HG03571 (cell line): ENCODE results near the gene THAP5.

Source experiments
- ATAC-seq: cut with Tn5 transposase; IDR thresholded peaks from one replicate; pipeline ENCODE4 v1.9.1; 2021; ENCODE audit not compliant: unreplicated experiment

The THAP5 gene, protein sequence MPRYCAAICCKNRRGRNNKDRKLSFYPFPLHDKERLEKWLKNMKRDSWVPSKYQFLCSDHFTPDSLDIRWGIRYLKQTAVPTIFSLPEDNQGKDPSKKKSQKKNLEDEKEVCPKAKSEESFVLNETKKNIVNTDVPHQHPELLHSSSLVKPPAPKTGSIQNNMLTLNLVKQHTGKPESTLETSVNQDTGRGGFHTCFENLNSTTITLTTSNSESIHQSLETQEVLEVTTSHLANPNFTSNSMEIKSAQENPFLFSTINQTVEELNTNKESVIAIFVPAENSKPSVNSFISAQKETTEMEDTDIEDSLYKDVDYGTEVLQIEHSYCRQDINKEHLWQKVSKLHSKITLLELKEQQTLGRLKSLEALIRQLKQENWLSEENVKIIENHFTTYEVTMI

DNA sequence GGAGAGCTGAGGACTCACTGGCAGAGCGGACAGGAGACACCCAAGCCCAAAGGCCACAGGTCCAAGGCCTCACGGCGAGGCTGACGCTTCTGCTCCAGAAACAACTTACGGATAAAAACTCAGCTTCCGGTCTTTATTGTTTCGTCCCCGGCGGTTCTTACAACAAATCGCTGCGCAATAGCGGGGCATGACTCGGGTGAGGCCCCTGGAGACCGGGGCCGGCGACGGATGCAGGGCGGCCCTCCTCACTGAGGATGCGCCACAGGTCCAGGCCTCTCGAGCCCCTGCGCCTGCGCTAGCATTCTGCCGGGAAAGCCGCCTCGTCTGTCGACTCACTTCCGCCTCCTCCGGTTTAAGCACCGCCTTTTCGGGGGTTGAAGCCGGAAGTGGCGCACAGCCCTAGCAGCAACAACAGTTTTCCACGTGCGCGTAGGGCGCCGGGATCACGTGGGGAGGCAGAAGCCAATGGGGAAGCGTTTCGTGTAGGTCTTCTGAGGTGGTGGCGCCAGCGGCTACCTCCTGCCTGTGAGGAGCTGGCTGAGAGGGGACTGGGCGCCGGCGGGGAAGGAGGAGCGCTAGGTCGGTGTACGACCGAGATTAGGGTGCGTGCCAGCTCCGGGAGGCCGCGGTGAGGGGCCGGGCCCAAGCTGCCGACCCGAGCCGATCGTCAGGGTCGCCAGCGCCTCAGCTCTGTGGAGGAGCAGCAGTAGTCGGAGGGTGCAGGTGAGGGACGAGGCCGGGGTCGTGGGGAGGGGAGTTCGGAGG is at the start of gene THAP5, which contains the start of gene DNAJB9:
TSS of gene THAP5 (minus strand) at position 326 of the 765 bp plus-strand sequence. CDS start at position 189, 137 bp downstream.
TSS of gene DNAJB9 (plus strand) at position 494 of the 765 bp plus-strand sequence. CDS start 1,853 bp downstream, outside the sequence.
- peak; percentile 94 for ATAC-seq

DNA sequence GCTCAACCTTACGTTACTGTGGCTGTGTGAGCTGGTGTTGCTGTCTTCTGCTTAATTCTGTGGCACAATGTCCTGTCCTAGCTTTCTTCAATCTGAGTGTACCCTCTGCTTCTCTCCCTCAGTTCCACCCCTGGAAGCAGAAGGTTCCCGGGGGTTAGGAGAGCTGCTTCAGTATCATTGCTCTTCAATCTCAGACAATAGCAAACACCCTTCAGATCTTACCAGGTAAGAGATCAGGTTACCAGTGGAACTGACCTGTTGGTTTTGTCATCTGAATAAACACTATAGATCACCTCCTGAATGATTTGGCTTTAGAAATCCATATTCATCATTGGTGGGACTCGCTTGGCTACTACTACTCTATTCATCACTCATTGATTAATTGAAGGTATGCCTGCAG is 48.5 kb upstream of the THAP5 start:
- no peak for ATAC-seq

DNA sequence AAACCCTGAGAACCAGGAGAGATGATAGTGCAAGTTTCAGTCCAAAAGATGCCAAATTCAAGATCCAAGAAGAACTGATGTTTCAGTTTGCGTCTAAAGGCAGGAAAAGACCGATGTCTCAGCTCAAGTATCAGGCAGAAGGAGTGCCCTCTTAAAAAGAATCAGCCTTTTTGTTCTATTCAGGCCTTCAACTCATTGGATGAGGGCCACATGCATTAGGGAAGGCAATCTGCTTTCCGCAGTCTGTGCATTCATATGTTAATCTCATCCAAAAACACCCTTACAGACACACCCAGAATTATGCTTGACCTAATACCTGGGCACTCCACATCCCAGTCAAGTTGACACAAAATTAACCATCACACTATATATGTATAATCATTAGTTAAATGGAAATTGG is 45.4 kb upstream of the THAP5 start:
- no peak for ATAC-seq

DNA sequence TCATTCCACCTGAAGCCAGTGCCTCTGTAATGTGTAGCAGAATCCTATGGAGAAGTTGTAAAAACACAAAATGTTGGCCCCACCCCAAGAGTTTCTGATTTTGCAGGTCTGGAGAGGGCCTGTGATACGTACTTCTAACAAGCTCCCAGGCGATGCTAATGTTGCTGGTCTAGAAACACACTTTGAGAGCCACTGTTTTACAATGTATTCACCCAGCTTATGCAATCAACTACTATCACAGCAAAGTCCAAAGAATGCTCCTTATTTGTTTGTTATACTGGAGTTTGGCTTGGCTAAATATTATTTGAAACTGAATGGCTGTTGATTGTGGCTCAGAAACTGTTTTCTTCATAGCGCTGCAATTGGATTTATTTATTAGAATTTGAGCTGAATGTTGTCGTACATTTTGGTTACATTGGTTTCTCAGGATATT is 44.5 kb upstream of the THAP5 start:
- no peak for ATAC-seq

DNA sequence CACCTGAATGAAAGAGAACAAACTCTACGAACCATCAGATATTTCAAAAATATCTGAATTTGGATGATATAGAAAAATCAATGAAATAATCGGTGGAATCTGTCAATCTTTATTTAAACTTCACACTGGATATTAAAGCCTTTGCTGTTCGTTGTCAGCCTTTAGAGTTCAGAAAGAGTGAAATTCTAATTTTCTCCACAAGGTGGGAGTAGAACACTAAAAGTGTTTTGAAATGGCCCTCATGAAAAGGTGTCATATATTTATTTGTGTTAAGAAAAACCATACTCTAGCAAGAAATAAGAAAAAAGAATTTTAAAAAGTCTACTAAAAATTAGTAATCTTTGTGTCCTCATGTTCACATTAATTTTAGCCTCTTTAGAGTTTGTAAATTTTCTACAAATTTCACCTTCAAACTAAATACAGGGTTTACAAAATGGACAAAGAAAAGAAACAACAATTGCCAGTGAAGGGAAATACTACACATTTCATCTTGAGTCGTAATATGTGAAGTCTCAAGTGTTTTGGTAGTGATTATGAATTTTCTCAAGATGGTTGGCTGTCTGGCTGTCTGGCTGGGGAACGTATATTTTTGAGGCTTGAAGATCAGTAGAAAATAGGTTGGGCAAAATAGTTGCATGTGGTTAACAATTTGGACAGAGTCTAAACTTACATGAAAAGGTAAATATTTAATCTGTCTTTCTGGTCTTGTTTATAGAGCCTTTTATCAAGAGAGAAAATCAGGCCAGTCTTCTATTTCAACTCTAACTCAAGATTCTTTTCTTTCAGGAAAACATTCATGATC is 43.8 kb upstream of the THAP5 start:
- ATAC-seq = peak; percentile 71

DNA sequence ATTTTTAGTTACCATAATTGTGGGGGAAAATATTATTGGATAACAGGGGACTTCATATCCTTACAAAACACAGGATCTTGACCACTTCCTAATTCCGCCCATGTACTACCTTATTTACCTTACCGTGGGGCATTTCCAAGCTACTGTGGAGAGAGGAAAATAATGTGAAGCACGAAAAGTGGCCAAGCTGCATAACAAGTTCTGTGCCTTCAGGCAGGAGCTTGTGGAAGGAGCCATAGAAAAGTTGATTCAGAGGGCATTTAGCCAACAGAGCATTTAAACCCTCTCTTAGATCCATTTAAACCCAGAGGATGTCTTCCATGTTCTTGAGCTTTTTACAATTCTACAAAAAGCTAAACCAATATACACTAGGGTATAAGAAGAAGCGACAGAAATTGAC is 41.8 kb upstream of the THAP5 start:
- ATAC-seq = no peak

DNA sequence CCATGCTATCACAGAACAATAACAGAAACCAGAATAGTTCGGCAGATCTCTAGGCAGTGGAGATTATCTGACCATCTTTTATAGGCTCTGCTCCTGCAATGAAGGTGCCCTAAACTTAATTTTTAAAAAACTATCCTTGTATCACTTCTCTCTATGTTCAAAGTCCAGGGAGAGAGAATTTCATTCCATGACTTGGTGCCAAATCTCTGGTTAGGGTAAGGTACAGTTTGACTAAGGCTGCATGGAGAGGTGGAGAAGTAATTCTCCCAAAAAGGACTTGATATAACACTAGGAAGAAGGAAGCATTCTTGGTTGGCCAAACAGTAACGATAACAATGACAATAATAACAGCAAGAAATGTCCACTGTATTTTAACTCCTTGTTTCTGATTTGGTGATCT is 40.1 kb upstream of the THAP5 start:
- ATAC-seq = no peak

DNA sequence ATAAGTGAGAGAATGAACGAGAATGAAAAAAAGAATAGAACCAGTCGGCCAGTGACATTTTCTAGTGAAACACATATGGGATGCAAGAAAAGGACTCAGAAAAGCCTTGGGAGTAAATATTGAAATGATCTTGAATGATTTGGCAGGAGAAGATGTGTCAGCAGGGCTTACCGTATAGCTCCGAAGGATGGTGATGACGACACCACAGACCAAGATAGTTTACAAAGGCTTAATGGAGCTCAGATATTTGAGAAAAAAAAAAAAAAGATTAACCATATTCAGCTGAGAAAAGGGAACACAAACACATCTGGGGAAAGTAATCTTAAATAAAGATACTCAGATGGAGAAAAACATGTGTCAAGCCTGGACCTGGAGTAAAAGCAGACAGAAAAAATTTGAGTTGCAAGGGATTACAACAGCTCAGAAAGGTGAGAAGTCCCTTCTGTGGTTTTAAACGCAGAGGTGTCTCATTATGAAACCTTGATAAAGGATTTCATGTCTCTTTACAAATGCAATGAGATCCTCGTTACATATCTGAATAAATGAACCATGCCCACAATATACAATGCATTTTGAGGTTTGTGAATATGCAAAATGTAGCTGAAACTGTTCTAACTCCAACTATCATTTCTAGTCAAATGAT is 36.2 kb upstream of the THAP5 start:
- ATAC-seq = no peak

DNA sequence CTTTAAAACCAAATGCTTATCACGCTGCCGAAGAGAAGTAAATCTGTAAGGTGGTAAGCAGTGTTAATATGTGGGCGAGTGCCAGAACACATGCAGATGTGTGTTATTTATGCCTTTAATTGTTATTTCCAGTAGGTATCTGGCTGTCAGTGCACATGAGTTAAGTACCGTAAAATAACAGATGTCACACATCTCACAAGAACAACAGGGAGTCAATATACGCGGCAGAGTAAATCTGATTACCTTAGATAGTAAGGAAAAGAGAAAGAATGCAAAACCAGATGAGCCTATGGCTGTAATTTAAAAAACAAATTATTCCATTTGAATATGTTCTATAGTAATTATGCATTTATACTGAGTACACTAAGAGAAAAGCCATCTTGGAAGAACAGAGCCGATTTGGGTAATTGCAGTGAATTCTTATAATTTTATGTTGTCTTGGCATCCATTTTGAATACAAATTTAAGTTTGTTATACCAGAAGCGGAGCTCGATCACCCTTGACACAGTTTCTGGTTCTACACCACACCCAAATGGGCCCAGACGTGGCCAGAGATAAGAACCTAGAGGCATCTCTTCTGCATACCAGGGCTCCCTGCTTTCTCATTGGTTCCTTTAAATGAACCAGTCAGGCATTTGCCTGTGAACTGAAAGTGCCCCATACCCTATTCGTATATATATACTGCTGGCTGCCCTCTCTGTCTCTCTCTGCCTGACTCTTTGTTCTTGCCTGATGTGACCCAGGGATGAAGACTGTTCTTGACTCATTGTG is 35.0 kb upstream of the THAP5 start:
- no peak for ATAC-seq

DNA sequence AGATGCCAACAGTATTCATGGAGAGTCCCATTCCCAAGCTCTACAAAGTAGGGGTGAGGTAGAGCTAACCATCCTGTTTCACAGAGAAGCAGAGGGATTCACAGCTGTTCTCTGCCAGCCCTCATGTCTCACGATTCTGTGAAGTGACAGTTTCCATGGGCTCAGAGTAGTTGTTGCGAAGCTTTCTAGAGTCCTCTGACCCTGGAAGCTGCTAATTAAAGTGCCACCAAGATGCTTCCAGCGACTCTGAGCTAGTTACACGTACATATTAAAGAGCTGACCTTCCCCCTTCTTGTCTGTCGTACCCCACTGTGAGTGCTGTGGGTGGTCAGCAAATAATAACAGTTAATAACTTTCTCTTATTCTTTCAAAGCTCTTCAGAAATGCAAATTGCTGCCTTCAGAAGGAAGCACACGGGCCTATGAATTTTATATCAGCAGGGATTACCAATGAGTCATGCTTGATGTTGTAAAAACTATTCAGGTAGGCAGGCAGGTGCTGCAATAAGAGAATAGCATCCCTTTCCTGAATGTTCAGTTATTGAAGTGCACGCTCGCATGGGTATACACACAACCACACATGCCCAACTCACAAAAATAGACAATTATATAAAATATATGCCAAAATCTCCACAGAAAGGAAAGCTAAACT is 34.3 kb upstream of the THAP5 start:
- ATAC-seq = no peak

DNA sequence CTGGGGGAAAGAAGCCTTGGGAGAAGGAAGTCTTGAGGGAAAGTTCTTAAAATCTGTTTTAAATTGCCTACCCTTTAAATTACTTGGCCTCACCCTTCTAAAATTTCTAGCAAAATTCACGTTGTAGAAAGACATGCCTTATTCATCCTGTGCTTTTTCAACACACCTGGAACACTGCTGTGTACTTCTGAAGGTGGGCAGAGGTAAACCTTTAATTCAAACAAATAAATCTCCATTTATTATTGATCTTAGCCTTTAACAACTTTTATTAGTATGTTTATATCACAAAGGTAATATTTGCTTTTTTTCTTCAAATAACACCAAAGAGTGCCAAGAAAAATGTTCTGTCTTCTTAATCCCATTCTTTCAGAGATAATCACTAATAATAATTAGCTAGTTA is 30.9 kb upstream of the THAP5 start:
- no peak for ATAC-seq

DNA sequence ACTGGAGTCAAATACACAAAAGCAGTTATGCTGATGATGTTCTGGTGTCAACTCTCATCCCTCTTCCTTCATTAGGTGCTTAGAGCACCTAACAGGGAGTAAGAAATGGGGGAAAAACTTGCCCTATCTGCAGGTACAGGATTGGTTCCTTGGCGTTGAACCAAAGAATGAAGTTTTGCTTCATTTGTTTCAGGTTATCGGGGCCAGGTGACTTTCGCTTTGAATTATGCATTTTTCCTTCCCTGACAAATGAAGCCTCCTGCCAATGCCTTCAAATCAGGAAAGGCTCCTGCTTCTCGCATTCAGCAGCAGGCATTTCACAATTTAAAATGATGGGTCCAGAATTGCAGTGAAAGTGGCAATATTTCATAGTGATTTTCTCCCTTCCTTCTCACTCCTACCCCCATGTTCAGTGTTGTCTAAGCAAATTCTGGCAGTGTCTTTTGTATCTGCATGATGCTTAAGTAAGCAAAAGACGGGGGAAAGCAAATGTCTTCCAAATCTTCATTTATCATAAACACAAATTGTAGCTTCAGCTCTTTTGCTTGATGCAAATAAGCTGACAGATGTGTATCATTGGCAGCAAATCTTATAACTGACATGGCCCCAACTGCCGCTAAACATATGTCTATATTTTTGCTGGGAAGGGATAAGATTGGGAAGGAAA is 29.5 kb upstream of the THAP5 start:
- ATAC-seq = no peak

DNA sequence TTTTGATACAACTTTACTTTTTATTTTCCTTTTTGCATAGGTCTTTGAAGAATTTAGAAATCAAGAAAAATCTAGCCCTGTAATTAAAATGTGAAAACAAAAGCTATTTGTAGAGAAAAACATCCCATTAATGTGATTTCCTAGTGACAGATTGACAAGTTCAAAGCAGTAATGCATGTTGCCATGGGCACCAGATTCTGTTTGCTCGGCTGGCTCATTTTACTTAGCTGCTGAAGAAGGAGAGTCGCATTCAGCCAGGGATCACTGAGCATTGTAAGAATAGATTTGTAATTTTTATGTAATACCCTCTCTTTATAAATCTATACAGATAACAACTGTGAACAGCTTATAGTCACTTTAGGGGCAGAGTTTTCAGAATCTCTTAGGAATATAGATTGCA is 28.6 kb upstream of the THAP5 start:
- no peak for ATAC-seq

DNA sequence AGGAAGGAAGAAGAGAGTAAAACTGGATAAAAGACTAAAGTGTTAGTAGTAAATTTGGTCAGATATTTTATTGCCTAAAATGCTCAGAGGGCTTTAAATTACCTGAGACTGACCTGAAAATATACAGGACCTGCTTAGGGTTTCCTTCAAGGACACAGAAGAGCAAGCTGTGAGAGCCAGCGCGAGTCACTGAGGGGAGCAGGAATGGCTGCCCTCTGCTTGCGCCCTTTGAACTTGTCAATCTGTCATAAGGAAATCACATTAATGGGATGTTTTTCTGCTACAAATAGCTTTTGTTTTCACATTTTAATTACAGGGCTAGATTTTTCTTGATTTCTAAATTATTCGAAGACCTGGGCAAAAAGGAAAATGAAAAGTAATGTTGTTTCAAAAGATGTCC is 27.1 kb upstream of the THAP5 start:
- no peak for ATAC-seq

DNA sequence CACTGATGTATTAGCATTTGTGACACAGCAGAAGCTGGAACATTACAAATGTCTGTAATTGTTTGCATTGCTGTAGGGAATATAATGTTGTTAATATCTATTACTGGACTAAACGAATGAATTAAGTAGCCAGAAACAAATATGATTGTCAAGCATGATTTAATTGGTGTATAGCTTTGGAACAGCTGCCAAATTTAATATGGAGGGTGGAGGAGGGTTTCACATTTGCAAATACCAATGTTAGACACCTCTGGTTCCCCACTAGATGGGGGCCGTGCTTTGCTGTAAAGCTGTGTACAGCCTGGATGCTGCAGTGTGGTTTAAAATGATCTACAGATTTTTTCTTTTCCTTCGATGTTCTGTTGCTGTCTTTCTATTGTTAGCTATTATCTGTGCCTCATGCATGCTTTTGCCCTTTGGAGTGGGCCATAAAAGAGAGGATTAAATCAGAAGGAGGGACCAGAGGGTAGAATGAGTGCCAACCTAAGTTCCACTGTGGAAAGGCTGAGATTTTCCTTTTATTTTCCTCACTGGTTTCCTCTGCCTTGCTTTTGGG is 23.2 kb upstream of the THAP5 start:
- no peak for ATAC-seq

DNA sequence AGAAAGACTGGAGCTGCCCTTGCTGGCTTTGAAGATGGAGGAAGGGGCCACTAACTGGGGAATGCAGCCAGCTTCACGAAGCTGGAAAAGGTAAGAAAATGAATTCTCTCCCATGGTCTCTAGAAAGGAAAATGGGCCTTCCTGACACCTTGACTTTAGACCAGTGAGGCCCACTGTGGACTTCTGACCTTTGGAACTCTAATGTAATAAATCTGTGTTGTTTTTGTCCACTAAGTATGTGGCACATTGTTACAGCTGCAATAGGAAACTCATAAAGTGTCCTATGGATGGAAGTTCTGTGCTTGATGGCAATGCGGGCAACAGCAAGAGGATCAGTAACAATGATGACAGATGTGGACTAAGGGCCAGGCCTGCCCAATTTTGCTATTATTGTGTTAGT is 21.1 kb upstream of the THAP5 start:
- no peak for ATAC-seq

DNA sequence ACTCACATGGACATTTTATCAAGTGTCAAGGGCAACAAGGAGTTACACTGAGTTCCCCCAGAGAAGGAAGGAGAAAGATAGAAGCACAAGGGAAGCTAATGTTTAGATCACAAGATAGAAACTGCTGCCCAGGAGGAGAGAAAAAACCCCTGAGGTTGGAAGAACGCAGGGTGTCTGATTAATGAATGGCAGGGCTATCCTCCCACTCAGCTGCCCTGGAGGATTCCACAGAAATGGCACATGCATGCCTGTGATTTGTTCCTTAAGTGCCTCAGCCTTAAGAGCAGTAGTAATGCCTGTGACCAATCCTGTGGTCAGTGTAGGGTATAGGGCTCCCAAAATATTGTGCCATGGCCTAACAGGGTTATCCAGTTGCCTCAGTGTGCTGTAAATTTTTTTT is 20.4 kb upstream of the THAP5 start:
- no peak for ATAC-seq

DNA sequence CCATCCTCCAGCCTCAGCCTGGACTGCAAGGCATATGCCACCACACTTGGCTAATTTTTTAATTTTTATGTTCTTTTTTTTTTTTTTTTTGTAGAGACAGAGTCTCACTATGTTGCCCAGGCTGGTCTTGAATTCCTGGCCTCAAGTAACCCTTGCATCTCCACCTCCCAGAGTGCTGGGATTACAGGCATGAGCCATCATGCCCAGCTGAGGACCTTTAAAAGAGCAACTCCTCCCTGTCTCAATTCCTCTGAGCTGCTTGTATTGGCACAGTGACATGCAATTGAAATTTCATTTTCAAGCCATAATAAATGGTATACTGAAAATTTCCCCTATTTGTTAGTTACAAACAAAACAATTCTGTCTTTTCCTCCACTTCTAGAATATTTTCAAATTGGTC is 19.7 kb upstream of the THAP5 start:
- no peak for ATAC-seq

DNA sequence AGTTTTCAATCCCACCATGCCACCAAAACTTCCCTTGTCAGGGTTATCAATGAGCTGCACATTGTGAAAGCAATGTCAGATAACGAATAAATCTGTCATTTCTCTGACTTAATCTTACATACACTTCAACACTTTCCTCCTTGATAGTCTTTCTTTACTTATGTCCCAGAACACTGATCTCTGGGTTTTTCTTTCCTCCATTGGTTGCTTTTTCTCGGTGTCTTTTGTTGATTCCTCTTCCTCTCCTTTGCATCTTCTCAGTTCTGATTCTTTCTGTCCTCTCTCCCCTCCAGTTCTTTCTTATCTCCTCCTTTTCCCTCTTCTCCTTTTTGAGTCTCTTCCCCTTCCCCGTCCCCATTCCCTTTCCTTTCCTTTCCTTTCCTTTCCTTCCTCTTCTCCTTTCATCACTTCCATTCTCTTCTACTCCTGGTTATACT is 16.8 kb upstream of the THAP5 start:
- no peak for ATAC-seq
